Measurements from ENCODE around the gene PCSK6. TPM values are rescaled to one million over a fixed set of nuclear protein-coding genes. Genes with fewer than 3 reads are reported as not detected.

PCSK6 gene
- total RNA-seq, 1 donor from 2014 or later = 1.9 TPM

- H3K9me3 Mint-ChIP-seq = no peaks in the 10 kb centered on the region
- H3K36me3 Mint-ChIP-seq (ENCODE audit: low read depth) = no peaks in the 10 kb centered on the region
- H3K27me3 Mint-ChIP-seq (ENCODE audit: low read depth) = no peaks in the 10 kb centered on the region
- no peak overlapping the region for H3K27ac Mint-ChIP-seq
- no peak overlapping the region for H3K4me3 Mint-ChIP-seq (ENCODE audit: low read depth)
- no peak for DNase-seq (ENCODE audit: low spot score)
- H3K4me1 Mint-ChIP-seq (ENCODE audit: low read depth) = peaks cover 14% of the 10 kb centered on the region
- intact Hi-C loops (cut with micrococcal nuclease) = no loop called here
Observed at GRCh38 chr15:101322016-101322695, 167.4 kb downstream of the PCSK6 start.

- H3K4me1 Mint-ChIP-seq (ENCODE audit: low read depth) = peaks cover 14% of the 10 kb centered on the region
- peak overlapping the region; percentile 45 for H3K27ac Mint-ChIP-seq
- peak overlapping the region; percentile 67 for H3K4me3 Mint-ChIP-seq (ENCODE audit: low read depth)
- peak; percentile 61 for DNase-seq (ENCODE audit: low spot score)
- H3K9me3 Mint-ChIP-seq = no peaks in the 10 kb centered on the region
- no peaks in the 10 kb centered on the region for H3K36me3 Mint-ChIP-seq (ENCODE audit: low read depth)
- intact Hi-C loops (cut with micrococcal nuclease) = loop anchor here (2.0 kb wide), 1 partner anchor 24 kb away; no protein-coding TSS in a partner anchor
- H3K27me3 Mint-ChIP-seq (ENCODE audit: low read depth) = no peaks in the 10 kb centered on the region
Observed at GRCh38 chr15:101320501-101321052, 168.9 kb downstream of the PCSK6 start.

GRCh38 chr15:101318839-101319238, 170.7 kb downstream of the PCSK6 start:
- Mint-ChIP-seq H3K4me1 (ENCODE audit: low read depth) (peaks cover 14% of the 10 kb centered on the region), H3K36me3 (ENCODE audit: low read depth) (no peaks in the 10 kb centered on the region), H3K9me3 (no peaks in the 10 kb centered on the region), H3K27ac (no peak overlapping the region), H3K27me3 (ENCODE audit: low read depth) (no peaks in the 10 kb centered on the region), H3K4me3 (ENCODE audit: low read depth) (no peak overlapping the region)
- intact Hi-C loops (cut with micrococcal nuclease) = no loop called here
- DNase-seq (ENCODE audit: low spot score) = no peak

GRCh38 chr15:101318147-101318819, 171.2 kb downstream of the PCSK6 start:
- intact Hi-C loops (cut with micrococcal nuclease) = no loop called here
- Mint-ChIP-seq H3K36me3 (ENCODE audit: low read depth) (no peaks in the 10 kb centered on the region), H3K27ac (no peak overlapping the region), H3K4me3 (ENCODE audit: low read depth) (no peak overlapping the region), H3K27me3 (ENCODE audit: low read depth) (no peaks in the 10 kb centered on the region), H3K4me1 (ENCODE audit: low read depth) (peaks cover 14% of the 10 kb centered on the region), H3K9me3 (no peaks in the 10 kb centered on the region)
- DNase-seq (ENCODE audit: low spot score) = no peak

GRCh38 chr15:101317336-101317872, 172.1 kb downstream of the PCSK6 start:
- Mint-ChIP-seq H3K9me3 (no peaks in the 10 kb centered on the region), H3K27me3 (ENCODE audit: low read depth) (no peaks in the 10 kb centered on the region), H3K36me3 (ENCODE audit: low read depth) (no peaks in the 10 kb centered on the region), H3K4me1 (ENCODE audit: low read depth) (peaks cover 14% of the 10 kb centered on the region), H3K27ac (no peak overlapping the region), H3K4me3 (ENCODE audit: low read depth) (no peak overlapping the region)
- intact Hi-C loops (cut with micrococcal nuclease) = no loop called here
- no peak for DNase-seq (ENCODE audit: low spot score)

GRCh38 chr15:101316529-101316928, 173.0 kb downstream of the PCSK6 start:
- Mint-ChIP-seq H3K4me1 (ENCODE audit: low read depth) (peaks cover 14% of the 10 kb centered on the region), H3K27ac (no peak overlapping the region)
- no peak for DNase-seq (ENCODE audit: low spot score)

GRCh38 chr15:101315736-101316135, 173.8 kb downstream of the PCSK6 start:
- Mint-ChIP-seq H3K27ac (no peak overlapping the region), H3K4me3 (ENCODE audit: low read depth) (no peak overlapping the region), H3K27me3 (ENCODE audit: low read depth) (no peaks in the 10 kb centered on the region), H3K4me1 (ENCODE audit: low read depth) (peaks cover 8% of the 10 kb centered on the region), H3K36me3 (ENCODE audit: low read depth) (no peaks in the 10 kb centered on the region), H3K9me3 (no peaks in the 10 kb centered on the region)
- intact Hi-C loops (cut with micrococcal nuclease) = no loop called here
- DNase-seq (ENCODE audit: low spot score) = no peak

More at GRCh38 chr15:101316529-101316928, 173.0 kb downstream of the PCSK6 start:
- no peak overlapping the region for H3K4me3 Mint-ChIP-seq (ENCODE audit: low read depth)
- no peaks in the 10 kb centered on the region for H3K27me3 Mint-ChIP-seq (ENCODE audit: low read depth)
- no peaks in the 10 kb centered on the region for H3K36me3 Mint-ChIP-seq (ENCODE audit: low read depth)
- H3K9me3 Mint-ChIP-seq = no peaks in the 10 kb centered on the region
- intact Hi-C loops (cut with micrococcal nuclease) = no loop called here

- Mint-ChIP-seq H3K27me3 (ENCODE audit: low read depth) (no peaks in the 10 kb centered on the region), H3K4me1 (ENCODE audit: low read depth) (no peaks in the 10 kb centered on the region), H3K27ac (no peak overlapping the region), H3K4me3 (ENCODE audit: low read depth) (no peak overlapping the region), H3K36me3 (ENCODE audit: low read depth) (no peaks in the 10 kb centered on the region), H3K9me3 (no peaks in the 10 kb centered on the region)
- DNase-seq (ENCODE audit: low spot score) = no peak
- intact Hi-C loops (cut with micrococcal nuclease) = no loop called here
Observed at GRCh38 chr15:101314336-101315125, 175.0 kb downstream of the PCSK6 start.

- Mint-ChIP-seq H3K27ac (no peak overlapping the region), H3K4me3 (ENCODE audit: low read depth) (no peak overlapping the region), H3K27me3 (ENCODE audit: low read depth) (no peaks in the 10 kb centered on the region), H3K4me1 (ENCODE audit: low read depth) (no peaks in the 10 kb centered on the region), H3K9me3 (no peaks in the 10 kb centered on the region), H3K36me3 (ENCODE audit: low read depth) (no peaks in the 10 kb centered on the region)
- intact Hi-C loops (cut with micrococcal nuclease) = no loop called here
- DNase-seq (ENCODE audit: low spot score) = no peak
Observed at GRCh38 chr15:101313041-101313761, 176.3 kb downstream of the PCSK6 start.

- Mint-ChIP-seq H3K27me3 (ENCODE audit: low read depth) (no peaks in the 10 kb centered on the region), H3K4me1 (ENCODE audit: low read depth) (no peaks in the 10 kb centered on the region), H3K4me3 (ENCODE audit: low read depth) (no peak overlapping the region), H3K27ac (no peak overlapping the region), H3K36me3 (ENCODE audit: low read depth) (no peaks in the 10 kb centered on the region), H3K9me3 (no peaks in the 10 kb centered on the region)
- DNase-seq (ENCODE audit: low spot score) = no peak
- intact Hi-C loops (cut with micrococcal nuclease) = no loop called here
Observed at GRCh38 chr15:101310508-101310907, 179.0 kb downstream of the PCSK6 start.

GRCh38 chr15:101310161-101310480, 179.4 kb downstream of the PCSK6 start:
- Mint-ChIP-seq H3K9me3 (no peaks in the 10 kb centered on the region), H3K27ac (no peak overlapping the region), H3K4me3 (ENCODE audit: low read depth) (no peak overlapping the region), H3K27me3 (ENCODE audit: low read depth) (no peaks in the 10 kb centered on the region), H3K36me3 (ENCODE audit: low read depth) (no peaks in the 10 kb centered on the region), H3K4me1 (ENCODE audit: low read depth) (no peaks in the 10 kb centered on the region)
- intact Hi-C loops (cut with micrococcal nuclease) = no loop called here
- no peak for DNase-seq (ENCODE audit: low spot score)

- no peak overlapping the region for H3K27ac Mint-ChIP-seq
- H3K9me3 Mint-ChIP-seq = no peaks in the 10 kb centered on the region
- H3K36me3 Mint-ChIP-seq (ENCODE audit: low read depth) = no peaks in the 10 kb centered on the region
- DNase-seq (ENCODE audit: low spot score) = no peak
- intact Hi-C loops (cut with micrococcal nuclease) = no loop called here
- H3K27me3 Mint-ChIP-seq (ENCODE audit: low read depth) = no peaks in the 10 kb centered on the region
- no peaks in the 10 kb centered on the region for H3K4me1 Mint-ChIP-seq (ENCODE audit: low read depth)
- no peak overlapping the region for H3K4me3 Mint-ChIP-seq (ENCODE audit: low read depth)
Observed at GRCh38 chr15:101309436-101310160, 179.9 kb downstream of the PCSK6 start.
